Trophoblast cell (in vitro differentiated cells and primary cell): ENCODE data around the gene HPSE2.

Experiments
- DNase-seq, 2 donors: peaks; one replicate each; pipeline ENCODE4 v3.0.0-alpha.2; 2016
- H2AFZ ChIP-seq: 2 replicates; pipeline ENCODE4 v1.6.1; 2013; ENCODE audit warnings: low read length, moderate library complexity, mild to moderate bottlenecking; ENCODE audit not compliant: insufficient read depth, poor library complexity
- H2AK5ac ChIP-seq: 2 replicates; pipeline ENCODE4 v1.6.1; 2013; ENCODE audit warnings: mild to moderate bottlenecking, low read length
- H2BK120ac ChIP-seq: 2 replicates; pipeline ENCODE4 v1.6.1; 2013; ENCODE audit warnings: low read length, mild to moderate bottlenecking, moderate library complexity; ENCODE audit not compliant: insufficient read depth, poor library complexity
- H2BK12ac ChIP-seq: 2 replicates; pipeline ENCODE4 v1.6.1; 2013; ENCODE audit warnings: mild to moderate bottlenecking, low read length, moderate library complexity
- H2BK5ac ChIP-seq: 2 replicates; pipeline ENCODE4 v1.6.1; 2013; ENCODE audit warnings: low read length, low read depth, moderate library complexity, mild to moderate bottlenecking; ENCODE audit not compliant: poor library complexity
- H3K14ac ChIP-seq: 2 replicates; pipeline ENCODE4 v1.6.1; 2013; ENCODE audit warnings: mild to moderate bottlenecking, low read length
- H3K18ac ChIP-seq: 2 replicates; pipeline ENCODE4 v1.6.1; 2013; ENCODE audit warnings: mild to moderate bottlenecking, low read length
- H3K23ac ChIP-seq: 2 replicates; pipeline ENCODE4 v1.6.1; 2013; ENCODE audit warnings: low read length
- H3K27ac ChIP-seq: 2 replicates; pipeline ENCODE4 v1.5.1; 2013; ENCODE audit warnings: low read depth, mild to moderate bottlenecking, inconsistent platforms, low read length, moderate library complexity
- H3K27me3 ChIP-seq: 2 replicates; pipeline ENCODE4 v1.6.1; 2013; ENCODE audit warnings: inconsistent platforms, mild to moderate bottlenecking, low read length, moderate library complexity; ENCODE audit not compliant: insufficient read depth
- H3K36me3 ChIP-seq, 2 experiments: 1 replicate in 1 of 2; 2 replicates in 1 of 2; pipeline ENCODE4 v1.6.1; 2013; ENCODE audit warnings: low read length in 2 of 2, mild to moderate bottlenecking in 2 of 2, moderate library complexity in 1 of 2; ENCODE audit not compliant: insufficient read depth in 2 of 2, control insufficient read depth in 1 of 2
- H3K4ac ChIP-seq: 2 replicates; pipeline ENCODE4 v1.6.1; 2013; ENCODE audit warnings: low read depth, mild to moderate bottlenecking, low read length, moderate library complexity
- H3K4me1 ChIP-seq, 2 experiments: 1 replicate in 1 of 2; 2 replicates in 1 of 2; pipeline ENCODE4 v1.6.1; 2013; ENCODE audit warnings: low read length in 2 of 2, mild to moderate bottlenecking in 2 of 2, moderate library complexity in 1 of 2; ENCODE audit not compliant: insufficient read depth in 2 of 2, control insufficient read depth in 1 of 2
- H3K4me2 ChIP-seq: 2 replicates; pipeline ENCODE4 v1.6.1; 2013; ENCODE audit warnings: inconsistent platforms, mild to moderate bottlenecking, low read length, moderate library complexity
- H3K4me3 ChIP-seq: 2 replicates; pipeline ENCODE4 v1.5.1; 2013; ENCODE audit warnings: mild to moderate bottlenecking, low read depth, low read length, inconsistent platforms
- H3K79me1 ChIP-seq: one replicate; pipeline ENCODE4 v1.6.1; 2013; ENCODE audit warnings: low read length
- H3K79me2 ChIP-seq: 2 replicates; pipeline ENCODE4 v1.6.1; 2013; ENCODE audit warnings: low read length, mild to moderate bottlenecking; ENCODE audit not compliant: control insufficient read depth, insufficient read depth, poor library complexity
- H3K9ac ChIP-seq: 2 replicates; pipeline ENCODE4 v1.6.1; 2013; ENCODE audit warnings: mild to moderate bottlenecking, low read length
- H3K9me3 ChIP-seq: 2 replicates; pipeline ENCODE4 v1.6.1; 2013; ENCODE audit warnings: low read depth, mild to moderate bottlenecking, control low read depth, inconsistent platforms, low read length; ENCODE audit not compliant: insufficient read depth
- H4K12ac ChIP-seq: 2 replicates; pipeline ENCODE4 v1.6.1; 2013; ENCODE audit warnings: low read depth, mild to moderate bottlenecking, low read length, moderate library complexity
- H4K8ac ChIP-seq: 2 replicates; pipeline ENCODE4 v1.6.1; 2013; ENCODE audit warnings: low read depth, mild to moderate bottlenecking, low read length, moderate library complexity
- H4K91ac ChIP-seq: one replicate; pipeline ENCODE4 v1.6.1; 2013; ENCODE audit warnings: low read depth, mild to moderate bottlenecking, low read length, moderate library complexity
- WGBS: extraction: QIAGEN DNeasy Blood & Tissue Kit; methylation state at CpG from one replicate; pipeline ENCODE4 v1.1.7; 2013; ENCODE audit warnings: missing lambda C conversion rate; ENCODE audit not compliant: insufficient read length, insufficient coverage; ENCODE audit errors: extremely low coverage; 5-methylcytosine and 5-hydroxymethylcytosine counted together

The HPSE2 gene

DNA sequence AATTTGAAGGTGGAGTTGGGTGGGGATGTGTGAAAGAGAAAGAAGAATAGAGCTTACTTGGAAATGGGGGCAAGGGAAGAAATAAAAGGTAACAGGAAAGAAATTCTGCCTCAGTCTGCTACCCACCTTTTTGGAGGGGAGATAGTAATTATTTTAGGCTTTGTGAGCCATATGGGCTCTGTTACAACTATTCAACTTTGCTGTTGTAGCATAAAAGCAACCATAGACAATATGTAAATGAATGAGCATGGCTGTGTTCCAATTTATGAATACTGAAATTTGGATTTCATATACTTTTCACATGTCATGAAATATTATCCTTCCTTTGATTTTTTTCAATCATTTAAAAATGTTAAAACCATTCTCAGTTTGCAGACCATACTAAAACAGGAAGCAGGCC is 176.9 kb downstream of the HPSE2 start:
- Histone ChIP-seq H3K36me3 (no peaks in the 10 kb centered on the region), H3K4ac (no peak overlapping the region), H3K9ac (no peak overlapping the region), H2BK12ac (no peak overlapping the region), H3K27me3 (no peaks in the 10 kb centered on the region), H3K4me1 (no peaks in the 10 kb centered on the region), H3K4me3 (no peak overlapping the region), H3K9me3 (no peaks in the 10 kb centered on the region), H4K8ac (no peak overlapping the region), H2AFZ (no peak overlapping the region), H2AK5ac (no peak overlapping the region), H3K79me1 (no peaks in the 10 kb centered on the region), H2BK120ac (no peak overlapping the region), H3K4me2 (no peak overlapping the region), H3K18ac (no peak overlapping the region), H3K14ac (no peak overlapping the region), H2BK5ac (no peak overlapping the region), H4K91ac (no peak overlapping the region), H3K27ac (no peak overlapping the region), H3K23ac (no peak overlapping the region), H4K12ac (no peak overlapping the region), H3K79me2 (no peaks in the 10 kb centered on the region)
- DNase-seq: no peak

DNA sequence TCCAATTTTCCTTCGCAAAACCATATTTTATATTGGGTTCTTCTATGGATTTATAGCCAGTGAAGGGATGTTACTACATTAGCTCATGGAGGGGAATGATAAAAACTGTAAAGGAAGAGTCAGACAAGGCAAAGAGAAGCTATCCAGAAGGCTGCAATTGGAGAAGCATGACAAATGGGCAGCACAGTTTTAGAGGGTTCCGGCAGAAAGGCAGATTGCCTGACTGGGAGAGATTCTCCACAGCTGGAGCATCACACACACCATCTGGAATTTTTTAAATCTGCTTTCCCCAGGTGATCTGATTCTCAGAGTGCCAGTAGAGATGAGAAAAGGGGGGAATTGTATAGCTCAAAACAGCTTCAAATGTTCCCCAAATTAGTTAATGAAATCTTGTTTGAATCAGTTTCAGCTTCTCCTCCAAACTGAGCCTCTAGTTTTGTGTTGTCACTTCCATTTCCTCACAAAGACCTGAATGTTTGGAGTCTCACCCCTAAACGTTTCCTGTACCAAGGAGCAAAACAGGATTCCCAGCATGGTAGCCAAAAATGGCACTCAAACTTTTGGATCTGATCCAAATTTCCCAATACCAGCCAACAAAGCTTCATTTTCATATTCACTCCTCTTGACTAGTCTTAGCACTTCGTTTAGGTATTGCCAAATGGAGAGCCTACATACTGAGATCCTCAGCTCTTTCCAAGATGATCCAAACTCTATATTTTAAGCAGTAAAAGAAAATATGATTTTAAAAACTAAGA is 177.5 kb downstream of the HPSE2 start:
- Histone ChIP-seq H3K14ac (no peak overlapping the region), H4K91ac (no peak overlapping the region), H3K4me1 (no peaks in the 10 kb centered on the region), H3K27ac (no peak overlapping the region), H2BK120ac (no peak overlapping the region), H2BK12ac (no peak overlapping the region), H4K8ac (no peak overlapping the region), H4K12ac (no peak overlapping the region), H3K9me3 (no peaks in the 10 kb centered on the region), H2BK5ac (no peak overlapping the region), H3K18ac (no peak overlapping the region), H3K4me3 (no peak overlapping the region), H3K9ac (no peak overlapping the region), H3K27me3 (no peaks in the 10 kb centered on the region), H3K4me2 (no peak overlapping the region), H3K36me3 (no peaks in the 10 kb centered on the region), H2AFZ (no peak overlapping the region), H3K4ac (no peak overlapping the region), H2AK5ac (no peak overlapping the region), H3K23ac (no peak overlapping the region), H3K79me1 (no peaks in the 10 kb centered on the region), H3K79me2 (no peaks in the 10 kb centered on the region)
- DNase-seq: no peak
- WGBS: no CpG with 5 or more reads among the region's 4 CpGs

DNA sequence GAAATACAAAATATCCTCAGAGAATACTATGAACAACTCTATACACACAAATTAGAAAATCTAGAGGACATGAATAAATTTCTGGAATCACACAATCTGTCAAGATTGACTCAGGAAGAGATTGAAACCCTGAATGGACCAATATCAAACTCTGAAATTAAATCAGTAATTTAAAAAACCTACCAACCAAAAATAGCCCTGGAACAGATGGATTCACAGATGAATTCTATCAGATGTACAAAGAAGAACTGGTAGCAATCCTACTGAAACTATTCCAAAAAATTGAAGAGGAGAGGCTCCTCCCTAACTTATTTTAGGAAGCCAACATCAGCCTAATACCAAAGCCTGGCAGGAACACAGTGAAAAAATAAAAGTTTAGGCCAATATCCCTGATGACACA is 190.0 kb downstream of the HPSE2 start:
- no peak overlapping the region for H2BK12ac ChIP-seq
- no peak for DNase-seq
- H4K91ac ChIP-seq: no peak overlapping the region
- H2BK5ac ChIP-seq: no peak overlapping the region
- no peaks in the 10 kb centered on the region for H3K79me1 ChIP-seq
- no peak overlapping the region for H3K4me3 ChIP-seq
- no peak overlapping the region for H3K4me2 ChIP-seq
- H3K36me3 ChIP-seq: no peaks in the 10 kb centered on the region
- no peak overlapping the region for H3K9ac ChIP-seq
- no peak overlapping the region for H3K18ac ChIP-seq
- no peaks in the 10 kb centered on the region for H3K79me2 ChIP-seq
- H2AK5ac ChIP-seq: no peak overlapping the region
- H4K8ac ChIP-seq: no peak overlapping the region
- no peak overlapping the region for H2AFZ ChIP-seq
- no peak overlapping the region for H2BK120ac ChIP-seq
- H3K4ac ChIP-seq: no peak overlapping the region
- no peak overlapping the region for H3K14ac ChIP-seq
- no peaks in the 10 kb centered on the region for H3K9me3 ChIP-seq
- H4K12ac ChIP-seq: no peak overlapping the region
- no peak overlapping the region for H3K23ac ChIP-seq
- no peaks in the 10 kb centered on the region for H3K27me3 ChIP-seq
- H3K27ac ChIP-seq: no peak overlapping the region
- no peaks in the 10 kb centered on the region for H3K4me1 ChIP-seq

DNA sequence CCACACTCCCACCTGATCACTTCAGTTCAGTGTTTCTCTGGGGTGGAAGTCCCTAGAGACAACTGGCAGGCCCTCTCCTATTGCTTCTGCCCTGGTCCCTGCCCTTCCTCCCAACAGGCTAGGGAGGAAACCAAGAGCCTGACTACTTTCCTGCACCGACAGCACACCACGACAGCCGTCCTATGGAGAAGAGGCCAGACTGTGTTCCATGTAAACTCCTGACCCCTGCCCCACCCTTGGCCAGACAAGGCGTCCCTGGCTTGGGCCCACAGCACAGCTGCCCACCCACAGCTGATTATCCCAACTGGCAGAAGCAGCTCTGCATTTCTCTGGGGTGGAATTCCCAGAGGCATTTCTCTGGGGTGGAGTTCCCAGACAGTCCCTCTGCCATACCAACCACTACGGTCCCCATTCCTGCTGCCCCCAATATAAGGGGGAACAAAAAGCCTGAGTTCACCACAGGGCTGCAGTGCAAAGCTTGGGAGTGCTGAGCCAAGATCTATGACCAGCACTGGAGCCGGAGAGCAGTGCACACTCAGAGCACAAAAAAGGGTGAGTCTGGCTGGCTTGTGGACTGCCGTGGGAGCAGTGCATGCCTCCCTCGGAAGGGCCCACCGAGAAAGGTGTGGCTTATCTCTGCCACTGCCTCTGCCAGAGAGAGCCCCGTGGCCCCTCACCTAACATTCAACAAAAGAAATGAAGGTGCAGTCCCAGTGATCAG is 193.4 kb downstream of the HPSE2 start:
- H3K4me1 ChIP-seq: no peaks in the 10 kb centered on the region
- H4K91ac ChIP-seq: no peak overlapping the region
- H4K8ac ChIP-seq: no peak overlapping the region
- H3K9me3 ChIP-seq: no peaks in the 10 kb centered on the region
- no peak overlapping the region for H3K18ac ChIP-seq
- no peaks in the 10 kb centered on the region for H3K79me2 ChIP-seq
- no peak overlapping the region for H2BK5ac ChIP-seq
- H2BK120ac ChIP-seq: no peak overlapping the region
- no peak overlapping the region for H3K23ac ChIP-seq
- no peak overlapping the region for H3K4ac ChIP-seq
- no peak overlapping the region for H3K4me3 ChIP-seq
- no CpG with 5 or more reads among the region's 10 CpGs for WGBS
- no peak overlapping the region for H2BK12ac ChIP-seq
- no peaks in the 10 kb centered on the region for H3K36me3 ChIP-seq
- H3K79me1 ChIP-seq: no peaks in the 10 kb centered on the region
- no peaks in the 10 kb centered on the region for H3K27me3 ChIP-seq
- no peak overlapping the region for H3K14ac ChIP-seq
- H4K12ac ChIP-seq: no peak overlapping the region
- H2AFZ ChIP-seq: no peak overlapping the region
- no peak overlapping the region for H3K9ac ChIP-seq
- no peak overlapping the region for H2AK5ac ChIP-seq
- no peak overlapping the region for H3K27ac ChIP-seq
- DNase-seq: no peak
- H3K4me2 ChIP-seq: no peak overlapping the region
